HG03039 (cell line): Measurements from ENCODE around the gene PTH1R.
"Not testable (repeated sequence)": the region's sequence is repeated elsewhere in the genome, so short reads cannot be mapped to it uniquely, and the experiment has no call there.

Experiments used
- ATAC-seq: cut with Tn5 transposase; IDR thresholded peaks from one replicate; pipeline ENCODE4 v1.9.1; 2021; ENCODE audit warnings: mild to moderate bottlenecking, moderate library complexity; ENCODE audit not compliant: unreplicated experiment

The PTH1R gene

DNA sequence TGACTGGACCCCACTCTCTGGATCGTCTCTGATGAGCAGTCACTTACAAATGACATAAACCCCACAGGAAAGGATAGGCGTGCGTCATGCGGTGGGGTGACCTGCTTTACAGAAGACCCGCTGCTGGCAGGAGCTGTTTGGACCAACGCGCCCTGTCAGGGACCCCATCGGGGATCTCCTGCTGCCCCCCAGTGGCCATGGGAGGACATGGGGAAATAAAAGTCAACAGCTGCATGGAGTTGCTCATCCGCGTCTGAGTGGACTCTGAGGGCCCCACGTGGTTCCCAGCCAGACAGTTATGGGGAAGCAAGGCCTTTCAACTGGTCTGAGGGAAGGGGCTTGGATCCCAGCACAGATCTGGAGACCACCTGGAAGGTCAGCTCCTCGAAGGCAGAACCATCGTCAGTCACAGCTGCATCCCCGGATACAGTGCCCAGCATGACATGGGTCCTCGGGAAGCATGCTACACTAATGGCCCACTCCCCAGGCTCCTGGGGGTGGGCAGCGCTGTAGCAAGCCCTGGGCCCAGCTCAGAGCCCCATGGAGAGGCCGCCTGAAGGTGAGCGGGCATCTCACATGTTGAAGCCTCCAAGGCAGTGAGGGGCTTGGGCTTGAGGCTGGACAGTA lies 32.1 kb downstream of the PTH1R start:
- no peak for ATAC-seq

DNA sequence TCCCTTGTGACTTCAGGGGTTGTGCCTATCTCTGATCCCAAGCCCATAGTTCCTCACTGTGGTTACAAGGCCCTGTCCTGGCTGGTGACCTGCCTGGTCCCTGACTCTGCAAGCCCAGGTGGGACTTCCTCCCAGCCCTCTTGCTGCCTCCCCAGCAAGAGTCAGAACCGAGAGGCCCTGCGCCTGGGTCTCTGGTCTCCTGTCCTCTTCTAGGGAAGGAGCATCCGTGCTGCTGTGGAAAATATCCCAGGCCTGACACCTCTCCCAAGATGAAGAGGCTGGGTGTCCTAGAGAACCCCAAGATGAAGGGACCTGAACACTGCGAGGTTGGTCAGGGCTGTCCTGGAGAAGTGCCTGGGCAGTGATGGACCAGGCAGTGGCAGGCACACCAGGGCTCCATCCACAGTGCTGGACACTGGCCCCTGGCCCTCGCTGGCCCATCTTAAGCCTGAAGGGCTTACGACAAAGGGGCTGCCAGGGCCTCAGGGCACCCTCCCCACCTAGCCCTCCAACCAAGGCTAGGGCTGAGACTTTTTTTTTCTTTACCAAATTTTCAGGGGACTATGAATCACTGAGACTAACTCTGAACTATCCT lies 32.7 kb downstream of the PTH1R start:
- no peak for ATAC-seq

DNA sequence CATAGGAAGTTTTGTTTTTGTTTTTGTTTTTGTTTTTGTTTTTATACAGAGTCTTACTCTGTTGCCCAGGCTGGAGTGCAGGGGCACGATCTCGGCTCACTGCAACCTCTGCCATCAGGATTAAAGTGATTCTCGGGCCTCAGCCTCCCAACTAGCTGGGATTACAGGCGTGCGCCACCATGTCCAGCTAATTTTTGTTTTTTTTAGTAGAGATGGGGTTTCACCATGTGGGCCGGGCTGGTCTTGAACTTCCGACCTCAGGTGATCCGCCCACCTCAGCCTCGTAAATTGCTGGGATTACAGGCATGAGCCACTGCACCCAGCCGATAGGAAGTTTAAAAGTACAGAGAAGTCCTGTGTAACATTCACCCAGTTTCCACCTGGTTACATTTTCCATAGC lies 33.4 kb downstream of the PTH1R start:
- ATAC-seq, result not testable (repeated sequence)

DNA sequence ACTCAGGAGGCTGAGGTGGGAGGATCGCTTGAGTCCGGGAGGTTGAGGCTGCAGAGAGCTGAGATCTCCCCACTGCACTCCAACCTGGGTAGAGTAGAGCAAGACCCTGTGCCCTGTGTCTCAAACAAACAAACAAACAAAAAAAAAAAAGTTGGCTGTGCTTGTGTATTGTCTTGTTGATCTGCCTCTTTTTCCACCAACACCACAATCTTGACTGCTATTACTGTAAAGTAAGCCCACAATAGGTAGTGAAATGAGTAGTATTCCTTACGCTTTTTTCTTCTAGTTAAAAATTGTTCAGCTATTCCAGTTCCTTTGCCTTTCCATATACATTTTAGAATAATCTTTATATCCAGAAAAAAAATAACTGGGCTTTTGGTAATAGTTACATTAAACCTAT lies 35.5 kb downstream of the PTH1R start:
- ATAC-seq, result no peak

DNA sequence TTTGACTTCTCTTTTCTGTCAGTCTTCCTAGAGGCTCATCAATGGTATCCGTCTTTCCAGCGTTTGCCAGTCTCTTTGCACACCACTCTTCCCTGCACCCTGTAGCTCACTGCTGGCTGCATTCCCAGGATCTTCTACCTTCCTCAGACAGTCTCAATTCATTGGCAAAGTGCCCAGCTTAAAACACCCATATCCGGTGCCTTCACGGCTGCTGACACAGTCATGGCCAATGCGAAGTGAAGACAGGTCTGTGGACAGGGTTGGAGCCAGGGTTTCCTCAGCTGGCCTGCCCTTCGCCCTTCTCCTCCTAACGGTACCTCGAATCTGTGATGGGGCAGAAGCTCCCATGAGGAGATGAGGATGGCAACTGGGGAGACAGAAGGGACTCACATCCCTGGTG lies 36.1 kb downstream of the PTH1R start:
- ATAC-seq, result no peak

DNA sequence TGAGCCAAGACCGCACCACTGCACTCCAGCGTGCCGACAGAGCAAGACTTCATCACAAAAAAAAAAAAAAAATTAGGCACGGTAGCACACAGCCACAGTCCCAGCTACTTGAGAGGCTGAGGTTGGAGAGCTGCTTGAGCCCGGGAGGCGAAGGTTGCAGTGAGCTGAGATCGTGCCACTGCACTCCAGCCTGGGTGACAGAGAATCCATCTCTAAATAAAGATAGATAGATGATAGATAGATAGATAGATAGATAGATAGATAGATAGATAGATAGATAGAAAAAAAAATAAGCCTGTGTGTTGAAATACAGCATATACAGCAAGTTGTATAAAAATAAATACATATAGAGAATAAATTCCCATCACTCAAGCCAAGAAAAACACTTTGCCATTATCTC lies 37.3 kb downstream of the PTH1R start:
- no peak for ATAC-seq

DNA sequence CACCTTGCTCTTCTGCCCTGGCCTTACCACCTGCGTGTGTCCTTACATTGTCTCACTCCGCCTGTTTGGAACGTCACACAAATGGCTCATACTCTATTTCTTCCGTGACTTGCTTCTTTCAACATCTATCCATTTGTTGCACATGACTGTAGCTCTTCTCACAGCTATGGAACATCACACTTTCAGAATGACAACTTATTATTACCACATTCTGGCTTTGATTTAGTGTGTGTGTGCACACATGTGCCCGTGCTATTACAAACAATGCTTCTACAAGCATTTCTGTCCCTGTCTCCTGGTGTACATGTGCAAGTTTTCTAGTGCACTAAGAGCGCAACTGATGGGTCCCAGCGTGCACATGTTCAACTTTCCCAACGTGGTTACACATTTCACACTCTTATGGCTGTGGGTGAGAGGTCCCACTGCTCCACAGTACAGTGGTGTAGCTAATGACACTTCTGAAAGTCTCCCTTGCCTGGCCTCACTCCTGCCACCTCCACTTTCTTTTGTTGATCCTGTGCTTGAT lies 37.8 kb downstream of the PTH1R start:
- ATAC-seq, result no peak

DNA sequence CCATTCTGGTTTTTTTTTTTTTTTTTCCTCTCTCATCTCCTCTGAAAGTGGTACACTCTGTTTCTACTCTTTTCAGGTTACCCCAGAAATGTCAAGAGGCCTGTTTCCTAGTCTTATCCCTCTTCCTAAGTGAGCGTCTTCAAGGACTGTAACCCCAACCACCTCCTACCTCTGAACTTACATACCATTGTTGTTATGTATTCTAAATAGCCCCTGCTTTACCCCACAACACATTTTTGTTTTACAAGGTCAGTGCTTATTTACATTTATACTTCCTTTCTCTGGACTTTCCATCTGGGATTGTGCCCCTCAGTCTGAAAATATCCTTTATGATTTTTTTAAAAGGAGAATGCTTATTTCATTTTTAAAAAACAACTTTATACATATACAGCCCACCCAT lies 38.8 kb downstream of the PTH1R start:
- no peak for ATAC-seq

DNA sequence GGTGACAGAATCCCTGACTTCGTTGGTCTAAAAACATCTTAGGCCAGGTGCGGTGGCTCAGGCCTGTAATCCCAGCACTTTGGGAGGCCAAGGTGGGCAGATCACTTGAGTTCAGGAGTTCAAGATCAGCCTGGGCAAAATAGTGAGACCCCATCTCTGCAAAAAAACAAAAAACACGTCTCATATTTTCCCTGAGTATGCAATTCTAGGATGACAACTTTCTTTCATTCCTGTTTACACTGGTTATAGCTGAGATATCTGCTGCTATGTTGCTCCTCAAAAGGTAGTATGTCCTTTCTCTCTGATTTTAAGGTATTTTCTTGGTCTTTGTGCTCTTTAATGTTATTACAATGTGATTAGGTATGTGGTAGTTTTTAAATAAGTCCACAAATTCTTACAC lies 39.3 kb downstream of the PTH1R start:
- ATAC-seq, result no peak

DNA sequence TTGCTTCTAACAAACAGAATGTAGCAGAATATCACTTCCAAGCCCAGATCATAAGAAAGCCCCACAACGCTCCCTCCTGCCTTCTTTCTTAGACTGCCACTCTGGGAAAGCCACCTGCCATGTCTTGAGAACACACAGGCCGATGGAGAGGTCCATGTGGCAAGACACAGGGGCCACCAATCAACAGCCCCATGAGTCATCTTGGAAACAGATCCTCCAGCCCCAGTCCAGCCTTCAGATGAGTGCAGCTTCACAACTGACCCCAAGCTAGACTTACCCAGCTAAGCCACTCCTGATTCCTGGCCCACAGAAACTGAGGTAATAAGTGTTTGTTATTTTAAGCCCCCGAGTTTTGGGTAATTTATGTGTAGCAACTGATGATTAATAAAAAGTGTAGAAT lies 39.7 kb downstream of the PTH1R start:
- ATAC-seq, result no peak

DNA sequence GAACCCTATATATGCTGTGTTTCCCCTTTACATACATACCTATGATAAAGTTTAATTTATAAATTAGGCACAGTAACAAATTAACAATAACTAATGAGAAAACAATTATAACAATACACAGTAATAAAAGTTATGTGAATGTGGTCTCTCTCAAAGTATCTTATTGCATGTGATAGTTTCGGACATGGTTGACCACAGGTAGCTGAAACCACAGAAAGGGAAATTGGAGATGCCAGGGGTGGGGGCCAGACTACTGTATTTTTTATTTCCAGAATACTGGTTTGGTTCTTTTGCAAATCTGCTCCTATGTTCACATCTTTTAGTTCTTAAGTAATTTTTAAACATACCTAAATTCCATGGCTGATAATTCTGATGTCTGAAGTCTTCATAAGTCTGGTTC lies 40.7 kb downstream of the PTH1R start:
- no peak for ATAC-seq

DNA sequence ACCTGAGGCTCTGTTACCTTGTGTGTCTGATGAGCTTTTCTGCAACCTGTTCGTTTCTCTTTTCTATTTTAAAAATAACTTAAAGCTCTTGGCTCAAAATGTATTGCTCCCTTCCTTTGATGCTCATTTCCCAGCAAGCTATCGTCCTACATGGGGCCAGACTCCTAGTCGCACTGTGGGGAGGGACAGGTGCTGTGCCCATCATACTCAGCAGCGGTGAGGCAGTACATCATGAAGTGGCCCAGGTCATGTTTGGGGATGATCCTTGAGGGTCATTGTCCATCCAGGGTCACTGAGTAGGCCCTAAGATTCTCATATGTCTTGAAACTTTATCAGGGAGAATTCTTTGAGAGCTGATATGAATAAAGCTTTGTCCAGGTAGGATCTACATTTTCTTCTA lies 41.1 kb downstream of the PTH1R start:
- ATAC-seq, result no peak

DNA sequence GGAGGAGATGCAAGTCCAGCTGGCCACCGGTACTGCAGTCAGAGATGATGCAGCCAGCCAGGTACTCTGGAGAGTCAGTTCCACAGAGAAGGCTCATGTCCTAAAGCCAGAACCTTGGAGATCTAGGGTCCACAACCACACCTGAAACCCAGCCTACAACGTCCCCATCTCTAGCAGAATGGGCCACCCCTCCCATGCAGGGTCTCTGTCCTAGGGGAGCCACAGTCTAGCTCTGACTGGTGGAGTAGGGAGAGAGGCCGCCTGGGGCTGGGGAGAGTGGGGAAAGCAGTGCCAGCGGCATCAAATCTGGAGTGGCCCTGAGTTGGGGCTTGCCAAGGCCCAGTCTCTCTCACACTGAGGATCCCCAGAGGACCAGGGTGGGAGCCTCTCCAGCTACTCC lies 43.5 kb downstream of the PTH1R start:
- no peak for ATAC-seq

DNA sequence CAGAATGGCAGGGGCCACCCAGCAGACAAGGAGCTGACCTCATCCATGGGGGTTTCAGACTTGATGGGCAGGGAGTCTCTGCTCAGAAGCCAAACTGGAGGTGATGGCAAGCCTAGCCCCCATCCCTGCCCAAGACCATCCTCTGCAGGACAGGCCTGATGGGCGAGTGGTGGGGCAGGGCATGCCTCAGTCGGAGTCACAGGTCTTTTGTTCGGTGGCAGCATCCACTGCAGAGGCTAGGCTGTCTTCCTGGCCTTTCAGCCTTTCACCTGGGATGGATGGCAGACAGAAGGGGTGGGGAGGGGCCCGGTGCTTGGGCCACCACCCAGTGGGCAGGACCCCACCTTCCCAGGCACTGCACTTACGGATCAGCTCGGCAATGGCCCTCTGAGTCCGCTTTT lies 44.4 kb downstream of the PTH1R start:
- ATAC-seq, result no peak

DNA sequence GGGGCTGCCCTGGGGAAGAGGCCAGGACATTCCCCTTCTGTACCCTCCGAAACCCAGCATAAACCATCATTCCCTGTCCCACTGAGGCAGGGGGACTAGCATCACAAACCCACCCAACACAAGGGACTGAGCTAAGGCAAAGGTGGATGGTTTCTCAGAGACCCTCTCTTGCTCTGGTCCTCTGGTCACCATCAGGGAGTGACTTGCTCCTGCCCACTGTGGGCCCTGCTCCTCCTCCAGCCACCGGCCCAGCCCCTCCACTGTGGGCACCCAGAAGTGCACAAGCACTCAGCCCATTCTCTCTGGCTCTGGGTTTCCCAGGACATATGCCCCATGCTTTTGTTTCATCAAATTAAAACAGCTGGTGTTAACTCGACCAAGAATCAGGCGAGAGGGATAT lies 44.9 kb downstream of the PTH1R start:
- ATAC-seq, result no peak

DNA sequence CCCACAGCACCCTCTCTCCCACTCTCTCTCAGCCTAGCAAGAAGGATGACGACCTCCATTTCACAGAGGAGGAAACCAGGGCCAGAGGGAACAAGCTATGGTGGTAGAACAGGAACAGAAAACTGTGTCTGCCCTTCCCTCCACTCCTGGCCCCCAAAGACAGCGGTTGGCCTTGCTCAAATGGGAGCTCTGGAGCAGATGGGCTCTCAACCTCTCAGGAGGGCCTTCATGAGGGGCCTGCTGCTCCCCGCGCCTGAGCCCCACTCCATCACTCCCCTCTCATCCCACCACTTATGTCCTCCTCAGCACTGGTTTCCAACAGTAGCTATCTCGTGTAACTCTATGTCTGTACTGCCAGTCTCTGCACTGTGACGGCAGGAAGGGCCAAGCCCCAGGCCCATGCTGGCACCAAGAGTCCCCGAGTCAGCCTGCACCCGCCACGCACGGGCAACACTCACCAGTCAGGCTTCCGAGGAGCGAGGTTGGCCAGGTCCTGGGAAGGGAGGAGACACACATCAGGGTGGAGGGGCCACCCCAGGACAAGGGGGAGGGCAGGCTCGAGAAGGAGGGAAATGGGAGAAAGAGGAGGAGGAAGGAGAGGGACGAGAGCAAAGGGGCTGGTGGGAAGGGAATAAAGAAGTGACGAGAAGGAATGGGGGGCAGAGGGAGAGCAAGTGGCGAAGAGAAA lies 45.5 kb downstream of the PTH1R start:
- ATAC-seq, result no peak

DNA sequence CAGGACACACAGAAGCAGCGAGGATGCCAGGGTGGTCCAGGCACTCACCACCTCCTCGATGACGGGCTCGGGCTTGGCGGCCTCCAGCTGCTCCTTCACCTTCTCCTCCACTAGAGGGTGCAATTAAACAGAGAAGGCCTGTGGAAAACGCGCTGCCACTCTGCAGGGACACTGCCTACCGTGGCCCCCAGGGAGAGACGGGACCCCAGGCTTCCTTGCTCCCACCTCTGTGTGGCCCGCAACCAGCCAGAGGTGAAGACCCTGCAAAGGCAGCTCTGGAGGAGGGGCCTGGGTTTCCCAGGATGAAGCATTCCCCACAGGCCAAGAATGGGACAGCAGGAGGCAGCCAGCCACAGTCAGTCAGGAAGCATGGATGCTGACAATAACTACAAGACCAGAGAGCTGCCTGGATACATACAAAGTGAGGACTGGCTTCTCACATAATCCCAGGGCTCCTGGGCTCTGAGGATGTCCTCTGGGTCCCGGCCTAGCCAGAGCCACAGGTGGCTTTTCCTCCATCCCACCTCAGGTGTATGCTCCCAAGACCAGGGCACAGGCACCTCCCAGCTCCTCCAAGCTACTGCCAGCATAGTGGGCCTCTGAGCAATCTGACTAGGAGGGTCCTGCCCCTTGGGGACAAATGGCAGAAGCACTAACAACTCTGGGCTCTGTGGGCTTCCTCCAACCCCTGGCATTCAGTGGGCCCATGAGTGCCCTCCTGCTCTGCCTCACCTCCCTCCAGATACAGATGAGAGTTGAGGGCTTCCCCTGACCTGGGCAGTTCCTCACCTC lies 46.2 kb downstream of the PTH1R start:
- ATAC-seq, result no peak

DNA sequence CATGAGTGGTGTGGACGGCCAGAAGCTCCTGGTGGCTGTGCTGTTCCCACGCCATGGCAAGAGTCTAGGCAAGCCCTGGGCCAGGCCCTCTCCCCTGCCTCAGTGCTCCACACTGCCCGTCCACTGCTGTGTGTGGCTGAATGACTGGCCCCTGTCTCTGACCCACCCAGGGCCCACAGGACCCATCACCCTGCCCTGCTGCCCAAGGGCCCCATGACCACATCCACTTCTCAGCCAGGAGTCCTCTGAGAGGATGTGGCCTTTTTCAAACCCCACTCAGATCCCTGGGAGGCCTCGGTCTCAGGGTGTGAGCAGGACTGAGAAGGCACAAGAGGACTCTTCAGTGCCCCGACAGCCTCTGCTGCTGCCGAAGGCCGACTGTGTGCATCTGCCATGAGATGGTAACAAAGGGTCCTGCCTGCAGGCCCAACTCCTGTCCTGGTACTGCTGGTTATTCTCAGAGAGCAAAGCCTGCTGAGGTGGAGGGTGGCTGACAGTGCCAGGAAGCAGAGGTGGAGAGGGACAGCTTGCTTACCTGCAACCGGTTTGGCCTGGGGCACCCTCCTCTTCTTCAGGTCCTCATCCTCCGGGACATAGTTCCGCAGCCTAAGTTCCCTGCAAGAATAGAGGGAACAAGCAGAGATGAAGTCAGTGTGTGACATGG lies 47.5 kb downstream of the PTH1R start:
- ATAC-seq, result no peak

DNA sequence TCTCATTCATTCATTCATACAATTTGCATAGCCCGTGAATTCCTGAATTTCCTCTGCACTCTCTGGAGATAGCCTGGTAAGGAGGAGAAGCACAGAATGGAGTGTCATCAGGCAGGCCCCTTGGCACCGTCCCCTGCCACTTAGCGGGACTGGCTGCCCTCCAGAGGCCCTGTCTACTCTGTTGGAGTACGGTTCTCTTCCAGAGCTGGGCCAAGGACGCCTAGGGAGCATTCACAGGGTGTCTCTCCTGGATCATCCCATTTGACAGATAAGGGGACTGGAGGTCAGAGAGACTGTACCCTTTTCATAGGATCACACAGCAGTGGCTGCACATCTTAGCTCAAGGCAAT lies 48.0 kb downstream of the PTH1R start:
- no peak for ATAC-seq

DNA sequence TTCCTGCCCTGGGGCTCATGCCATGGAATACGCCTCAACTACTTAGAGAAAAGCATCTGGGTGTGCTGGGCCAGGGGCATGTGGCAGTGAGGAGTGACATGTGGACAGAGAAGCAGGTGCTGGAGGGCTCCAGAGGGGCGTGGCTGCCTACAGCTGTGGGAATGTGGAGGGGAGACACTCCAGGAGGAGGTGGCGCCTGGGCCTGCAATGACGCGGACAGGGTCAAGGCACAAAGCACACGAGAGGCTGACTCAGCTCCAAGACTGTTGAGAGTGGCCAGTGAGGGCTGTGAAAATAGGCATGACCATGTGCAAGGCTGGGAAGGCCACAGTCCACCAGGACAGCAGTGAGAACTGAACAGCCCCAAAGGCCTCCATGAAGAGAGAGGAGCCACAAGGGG lies 48.5 kb downstream of the PTH1R start:
- ATAC-seq, result no peak

DNA sequence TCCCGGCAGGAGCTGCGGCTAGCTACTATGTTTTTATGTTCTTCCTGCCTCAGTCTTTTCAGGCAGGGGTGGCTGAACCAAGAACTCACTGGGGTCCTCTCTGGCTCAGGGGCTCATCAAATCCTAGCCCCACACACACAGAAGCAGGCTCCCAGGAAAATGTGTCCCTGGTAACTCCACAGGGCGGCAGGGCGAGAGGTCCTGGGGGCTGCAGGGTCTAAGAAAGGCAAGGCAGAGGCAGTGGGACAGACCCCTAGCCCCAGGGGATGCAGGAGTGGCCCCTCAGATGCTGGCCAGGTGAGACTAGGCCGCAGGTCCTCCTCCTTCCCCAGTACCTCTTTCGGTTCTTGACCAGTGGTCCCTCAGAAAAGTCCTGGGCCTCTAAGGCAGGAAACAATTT lies 48.9 kb downstream of the PTH1R start:
- no peak for ATAC-seq
